GM12872 (cell line): ENCODE data around the gene MARCHF10.

Experiments
- TF ChIP-seq, protein P1 (sequence below): IDR thresholded peaks from 3 replicates; pipeline ENCODE4 v1.5.1; 2011; ENCODE audit warnings: low read depth, mild to moderate bottlenecking, low read length, moderate library complexity; ENCODE audit not compliant: insufficient read depth

MARCHF10 gene

DNA sequence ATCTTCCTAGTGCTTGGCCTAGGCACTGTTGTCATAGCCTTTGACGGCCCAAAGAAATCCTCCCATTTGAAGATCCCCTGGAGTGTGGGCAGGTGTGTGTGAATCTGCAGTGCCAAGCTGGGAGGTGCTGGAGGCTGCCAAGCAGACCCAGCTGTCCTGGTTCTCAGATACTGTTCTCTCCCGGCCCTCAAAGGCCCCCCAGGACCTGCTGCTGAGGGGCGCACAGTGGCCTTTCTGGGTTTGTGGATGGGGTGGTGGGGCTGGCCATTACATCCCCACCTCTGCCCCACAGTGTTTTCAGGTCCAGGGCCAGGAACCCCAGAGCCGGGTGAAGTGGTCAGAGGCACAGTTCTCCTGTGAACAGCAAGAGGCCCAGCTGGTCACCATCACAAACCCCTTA lies 120.1 kb downstream of the MARCHF10 start:
- TF ChIP-seq, protein P1, sequence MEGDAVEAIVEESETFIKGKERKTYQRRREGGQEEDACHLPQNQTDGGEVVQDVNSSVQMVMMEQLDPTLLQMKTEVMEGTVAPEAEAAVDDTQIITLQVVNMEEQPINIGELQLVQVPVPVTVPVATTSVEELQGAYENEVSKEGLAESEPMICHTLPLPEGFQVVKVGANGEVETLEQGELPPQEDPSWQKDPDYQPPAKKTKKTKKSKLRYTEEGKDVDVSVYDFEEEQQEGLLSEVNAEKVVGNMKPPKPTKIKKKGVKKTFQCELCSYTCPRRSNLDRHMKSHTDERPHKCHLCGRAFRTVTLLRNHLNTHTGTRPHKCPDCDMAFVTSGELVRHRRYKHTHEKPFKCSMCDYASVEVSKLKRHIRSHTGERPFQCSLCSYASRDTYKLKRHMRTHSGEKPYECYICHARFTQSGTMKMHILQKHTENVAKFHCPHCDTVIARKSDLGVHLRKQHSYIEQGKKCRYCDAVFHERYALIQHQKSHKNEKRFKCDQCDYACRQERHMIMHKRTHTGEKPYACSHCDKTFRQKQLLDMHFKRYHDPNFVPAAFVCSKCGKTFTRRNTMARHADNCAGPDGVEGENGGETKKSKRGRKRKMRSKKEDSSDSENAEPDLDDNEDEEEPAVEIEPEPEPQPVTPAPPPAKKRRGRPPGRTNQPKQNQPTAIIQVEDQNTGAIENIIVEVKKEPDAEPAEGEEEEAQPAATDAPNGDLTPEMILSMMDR, result no peak

DNA sequence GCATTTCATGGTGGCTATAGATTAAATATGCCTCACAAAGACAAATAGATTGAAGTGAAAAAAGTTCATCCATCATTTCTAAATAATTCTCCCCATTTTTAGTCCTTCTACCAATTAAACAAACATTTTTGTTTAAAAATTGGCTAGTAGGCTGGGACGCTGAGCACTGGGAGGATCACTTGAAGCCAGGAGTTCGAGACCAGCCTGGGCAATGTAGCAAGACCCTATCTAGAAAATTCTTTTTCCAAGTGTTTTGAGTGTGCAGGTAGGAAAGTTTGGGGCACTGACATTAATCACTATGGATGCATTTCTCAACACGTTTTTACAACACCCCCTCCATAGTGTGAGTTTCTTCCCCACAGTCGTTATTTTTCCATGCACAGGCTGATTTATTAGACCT lies 123.9 kb downstream of the MARCHF10 start:
- TF ChIP-seq, protein P1, result no peak

DNA sequence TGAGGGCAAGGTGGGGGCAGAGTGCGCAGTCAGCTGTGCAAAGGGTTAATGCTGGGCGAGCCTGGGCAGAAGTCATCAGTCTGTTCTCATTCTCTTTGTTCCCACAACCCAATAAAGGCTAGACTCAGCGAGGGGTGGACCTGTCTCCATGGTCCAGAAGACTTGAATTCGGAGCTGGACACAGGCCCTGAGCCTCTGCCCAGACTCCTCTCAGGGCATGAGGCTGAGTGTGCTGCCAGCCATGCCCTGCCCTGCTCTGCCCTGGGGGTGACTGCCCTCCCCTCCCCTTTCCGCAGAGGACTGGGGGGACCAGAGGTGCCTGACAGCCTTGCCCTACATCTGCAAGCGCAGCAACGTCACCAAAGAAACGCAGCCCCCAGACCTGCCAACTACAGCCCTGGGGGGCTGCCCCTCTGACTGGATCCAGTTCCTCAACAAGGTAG lies 126.2 kb downstream of the MARCHF10 start:
- TF ChIP-seq, protein P1, result no peak

DNA sequence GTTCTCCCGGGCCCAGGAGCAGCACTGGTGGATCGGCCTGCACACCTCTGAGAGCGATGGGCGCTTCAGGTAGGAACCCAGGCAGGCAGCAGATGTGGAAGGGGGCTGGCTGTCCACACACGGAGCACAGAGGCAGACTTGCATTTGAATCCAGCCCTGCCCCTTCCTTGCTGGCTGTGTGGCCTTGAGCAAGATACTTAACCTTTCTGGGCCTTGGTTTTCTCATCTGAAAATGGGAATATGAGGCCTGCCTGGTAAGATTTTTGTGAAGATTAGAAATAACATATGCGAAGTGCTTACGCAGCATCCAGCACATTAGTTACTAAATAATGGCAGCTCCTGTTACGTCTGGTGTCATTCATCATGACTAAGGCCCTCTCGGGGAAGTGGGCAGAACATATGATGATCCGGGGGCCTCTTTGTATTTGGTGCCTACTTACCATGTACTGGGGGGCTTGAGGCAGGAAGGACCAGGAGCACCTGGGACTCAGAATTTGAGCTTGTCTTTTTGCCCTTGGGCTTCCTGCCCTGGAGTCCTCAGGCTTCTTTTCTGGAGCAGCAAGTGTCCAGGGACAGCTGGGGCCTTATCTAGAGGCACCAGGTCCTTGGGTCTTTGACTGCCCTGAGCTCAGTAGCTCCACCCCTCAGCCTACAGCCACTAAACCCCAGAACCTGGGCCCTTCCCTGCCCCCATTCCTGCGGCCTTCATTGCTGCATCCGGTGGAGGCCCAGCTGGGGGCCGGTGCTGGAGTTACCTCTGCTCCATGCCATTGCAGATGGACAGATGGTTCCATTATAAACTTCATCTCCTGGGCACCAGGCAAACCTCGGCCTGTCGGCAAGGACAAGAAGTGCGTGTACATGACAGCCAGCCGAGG lies 126.8 kb downstream of the MARCHF10 start:
- TF ChIP-seq, protein P1, result no peak

DNA sequence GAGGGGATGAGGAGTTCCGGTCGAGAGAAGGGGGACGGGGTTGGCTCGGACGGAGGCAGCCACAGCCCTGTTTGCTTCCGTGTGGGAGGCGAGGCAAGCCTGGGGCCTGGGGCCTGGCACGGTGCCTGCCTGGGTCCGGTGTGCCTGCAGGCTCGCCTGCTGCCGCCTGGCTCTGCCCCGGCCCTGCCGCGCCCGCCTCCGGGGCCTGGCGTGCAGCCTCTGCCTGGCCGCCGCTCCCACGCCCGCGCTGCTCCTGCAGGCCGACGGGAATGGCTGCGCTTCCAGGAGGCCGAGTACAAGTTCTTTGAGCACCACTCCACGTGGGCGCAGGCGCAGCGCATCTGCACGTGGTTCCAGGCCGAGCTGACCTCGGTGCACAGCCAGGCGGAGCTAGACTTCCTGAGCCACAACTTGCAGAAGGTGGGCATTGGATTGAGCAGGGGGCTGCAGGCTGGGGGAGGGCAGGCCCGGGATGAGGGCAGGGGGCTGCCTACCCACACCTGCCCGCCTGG lies 127.5 kb downstream of the MARCHF10 start:
- TF ChIP-seq, protein P1, result no peak

DNA sequence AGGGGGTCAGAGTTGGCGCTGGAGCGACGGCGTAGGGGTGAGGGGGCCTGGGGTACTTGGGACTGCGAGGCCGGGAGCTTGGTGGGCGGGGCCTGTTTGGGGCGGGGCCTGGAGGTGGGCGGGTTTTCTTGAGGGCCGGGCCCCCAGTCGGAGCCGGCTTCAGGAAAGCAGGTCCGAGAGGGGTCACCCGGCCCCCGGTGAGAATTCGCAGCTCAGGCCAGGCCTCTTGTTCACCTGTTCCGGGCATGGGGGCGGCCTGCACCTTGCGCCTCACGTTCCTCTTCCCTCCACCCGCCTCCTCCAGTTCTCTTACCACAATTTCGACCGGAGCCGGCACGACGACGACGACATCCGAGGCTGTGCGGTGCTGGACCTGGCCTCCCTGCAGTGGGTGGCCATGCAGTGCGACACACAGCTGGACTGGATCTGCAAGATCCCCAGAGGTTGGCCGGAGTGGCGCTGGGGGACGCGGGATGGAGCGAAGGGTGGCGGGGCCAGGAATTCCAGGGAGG lies 128.2 kb downstream of the MARCHF10 start:
- TF ChIP-seq, protein P1, result no peak

DNA sequence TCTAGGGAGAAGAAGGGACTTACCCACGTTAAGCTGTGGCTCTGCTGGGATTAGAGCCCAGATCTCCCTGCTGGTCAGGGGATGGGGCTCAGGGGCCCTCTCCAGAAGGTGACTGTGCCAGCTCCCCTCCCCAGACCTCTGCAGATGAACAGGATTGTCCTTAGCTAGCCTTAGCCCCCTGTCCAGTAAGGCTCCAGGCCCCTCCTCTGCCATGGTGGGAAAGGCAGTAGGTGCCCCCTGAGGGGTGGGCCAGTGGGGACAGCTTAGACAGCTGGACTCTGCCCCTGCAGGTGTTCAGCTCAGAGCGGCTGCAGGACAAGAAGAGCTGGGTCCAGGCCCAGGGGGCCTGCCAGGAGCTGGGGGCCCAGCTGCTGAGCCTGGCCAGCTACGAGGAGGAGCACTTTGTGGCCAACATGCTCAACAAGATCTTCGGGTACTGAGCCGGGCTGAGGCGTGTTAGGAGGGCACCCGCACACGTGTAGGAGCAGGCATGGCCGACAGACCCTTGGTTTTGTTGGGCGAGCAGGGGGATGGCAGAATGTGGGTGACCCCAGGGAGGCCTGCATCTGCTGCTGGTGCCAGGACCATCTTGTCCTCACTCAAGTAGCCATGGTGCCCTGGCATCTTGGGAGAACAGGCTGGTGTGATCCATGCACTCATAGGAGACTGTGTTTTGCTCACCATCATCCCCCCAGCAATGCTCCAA lies 129.7 kb downstream of the MARCHF10 start:
- TF ChIP-seq, protein P1, result no peak
